SIG-M5 treated with dmso at 0.1 percent for 504 hours (cell line): ENCODE data around the gene RPLP1.
A peak's percentile ranks its signal among the peaks of the same experiment; 100 is the strongest.

Source experiments
- DNase-seq: peaks from one replicate; lab custom pipeline; 2025; ENCODE audit not compliant: unreplicated experiment; lab: John Stamatoyannopoulos, UW

The RPLP1 gene

GRCh38 chr15:69468241-69469121 lies 15.9 kb downstream of the RPLP1 start:
- DNase-seq, result peak; percentile 63

- no peak for DNase-seq
These were observed 17.0 kb downstream of the RPLP1 start for GRCh38 chr15:69469467-69470201.

GRCh38 chr15:69472046-69472445 lies 19.4 kb downstream of the RPLP1 start:
- no peak for DNase-seq

- no peak for DNase-seq
These were observed 19.9 kb downstream of the RPLP1 start for GRCh38 chr15:69472562-69472961.

- no peak for DNase-seq
These were observed 21.7 kb downstream of the RPLP1 start for GRCh38 chr15:69474291-69474690.

- no peak for DNase-seq
These were observed 22.3 kb downstream of the RPLP1 start for GRCh38 chr15:69474846-69475455.

- peak; percentile 73 for DNase-seq
These were observed 23.2 kb downstream of the RPLP1 start for GRCh38 chr15:69475769-69476358.

- no peak for DNase-seq
These were observed 24.3 kb downstream of the RPLP1 start for GRCh38 chr15:69476704-69477473.

- no peak for DNase-seq
These were observed 25.7 kb downstream of the RPLP1 start for GRCh38 chr15:69478259-69478781.

GRCh38 chr15:69479081-69479480 lies 26.5 kb downstream of the RPLP1 start:
- DNase-seq, result no peak

GRCh38 chr15:69479971-69480370 lies 27.4 kb downstream of the RPLP1 start:
- DNase-seq, result no peak

- DNase-seq, result peak; percentile 4
These were observed 28.3 kb downstream of the RPLP1 start for GRCh38 chr15:69480932-69481331.

- DNase-seq, result peak; percentile 59
These were observed 30.2 kb downstream of the RPLP1 start for GRCh38 chr15:69482686-69483256.

GRCh38 chr15:69484837-69485236 lies 32.2 kb downstream of the RPLP1 start:
- DNase-seq, result no peak

GRCh38 chr15:69486481-69487110 lies 34.0 kb downstream of the RPLP1 start:
- DNase-seq, result no peak

- DNase-seq, result no peak
These were observed 36.5 kb downstream of the RPLP1 start for GRCh38 chr15:69489073-69489571.

GRCh38 chr15:69490356-69491037 lies 37.9 kb downstream of the RPLP1 start:
- DNase-seq, result no peak

- DNase-seq, result no peak
These were observed 38.5 kb downstream of the RPLP1 start for GRCh38 chr15:69491038-69491505.

GRCh38 chr15:69493406-69493805 lies 40.8 kb downstream of the RPLP1 start:
- no peak for DNase-seq
